Measurements from ENCODE around the gene RHBDF1. TPM values are rescaled to one million over a fixed set of nuclear protein-coding genes. Genes with fewer than 3 reads are reported as not detected.

Gene RHBDF1
- total RNA-seq, 4 donors from 2014 or later, result 92.7 to 157 (median 137) TPM

- H3K36me3 ChIP-seq, result peaks cover 0 to 25% (median 0%) of the 10 kb centered on the region in 3 donors
- peaks cover 0 to 80% (median 57%) of the 10 kb centered on the region in 4 donors for H3K4me1 ChIP-seq
- TF ChIP-seq CTCF (IDR thresholded peaks at IDR 0.05) (peak in 2 of 5 experiments; percentile 38 to 44), POLR2A (IDR thresholded peaks at IDR 0.05) (peak; percentile 75 to 81), EP300 (IDR thresholded peaks at IDR 0.05) (peak in 1 of 2 donors; percentile 79)
- peak within 1 kb of the TSS; percentile 69 to 87 (median 79) for H3K4me3 ChIP-seq
- peak within 1 kb of the TSS; percentile 91 to 99 (median 96) for H3K27ac ChIP-seq
- no peaks in the 10 kb centered on the region for H3K27me3 ChIP-seq
- 1 to 2% methylated on average over 9 to 43 of the region's 83 CpGs for WGBS, 2 donors
- no peaks in the 10 kb centered on the region for H3K9me3 ChIP-seq
- peak; percentile 80 for DNase-seq (ENCODE audit: low spot score in 2 of 2)
Observed at GRCh38 chr16:77807-78443, 5.5 kb upstream of the RHBDF1 start, which contains the start of gene MPG. TSS of gene MPG (plus strand) at chr16:78225. CDS start at chr16:78310, 85 bp downstream.

- Histone ChIP-seq H3K4me3 (peak overlapping the region; percentile 69 to 87 (median 79)), H3K36me3 (peaks cover 0 to 19% (median 0%) of the 10 kb centered on the region in 3 donors), H3K27ac (peak overlapping the region; percentile 91 to 99 (median 96)), H3K27me3 (no peaks in the 10 kb centered on the region), H3K4me1 (peaks cover 0 to 80% (median 61%) of the 10 kb centered on the region in 4 donors), H3K9me3 (no peaks in the 10 kb centered on the region)
- WGBS, 2 donors, result 4 to 13% methylated on average over 9 to 13 of the region's 31 CpGs
- no peak for DNase-seq (ENCODE audit: low spot score in 2 of 2)
- TF ChIP-seq CTCF (IDR thresholded peaks at IDR 0.05), result no peak
- TF ChIP-seq EP300 (IDR thresholded peaks at IDR 0.05), result no peak
- TF ChIP-seq POLR2A (IDR thresholded peaks at IDR 0.05), result no peak
Observed at GRCh38 chr16:77273-77806, 4.9 kb upstream of the RHBDF1 start.

GRCh38 chr16:76535-77272, 4.3 kb upstream of the RHBDF1 start:
- DNase-seq (ENCODE audit: low spot score in 2 of 2), result peak; percentile 72 to 73
- no peaks in the 10 kb centered on the region for H3K27me3 ChIP-seq
- H3K27ac ChIP-seq, result peak overlapping the region; percentile 91 to 99 (median 96)
- no peaks in the 10 kb centered on the region for H3K9me3 ChIP-seq
- TF ChIP-seq CTCF (IDR thresholded peaks at IDR 0.05) (no peak), EP300 (IDR thresholded peaks at IDR 0.05) (peak in 1 of 2 donors; percentile 6)
- peaks cover 0 to 17% (median 0%) of the 10 kb centered on the region in 3 donors for H3K36me3 ChIP-seq
- peak overlapping the region in 3 of 4 donors; percentile 73 to 87 (median 85) for H3K4me3 ChIP-seq
- WGBS, 2 donors, result 24 to 28% methylated on average over 7 to 12 of the region's 13 CpGs
- peaks cover 0 to 80% (median 61%) of the 10 kb centered on the region in 4 donors for H3K4me1 ChIP-seq

- Histone ChIP-seq H3K9me3 (no peaks in the 10 kb centered on the region), H3K4me3 (peak overlapping the region in 1 of 4 donors; percentile 87), H3K4me1 (peaks cover 0 to 83% (median 65%) of the 10 kb centered on the region in 4 donors), H3K36me3 (peaks cover 0 to 15% (median 0%) of the 10 kb centered on the region in 3 donors), H3K27me3 (no peaks in the 10 kb centered on the region), H3K27ac (peak overlapping the region; percentile 91 to 99 (median 96))
- WGBS, 2 donors, result 11 to 17% methylated on average over 9 to 11 of the region's 11 CpGs
- peak in 2 of 5 experiments; percentile 43 to 48 for TF ChIP-seq CTCF (IDR thresholded peaks at IDR 0.05)
- no peak for TF ChIP-seq EP300 (IDR thresholded peaks at IDR 0.05)
- TF ChIP-seq POLR2A (IDR thresholded peaks at IDR 0.05), result no peak
- DNase-seq (ENCODE audit: low spot score in 2 of 2), result peak; percentile 82 to 86
Observed at GRCh38 chr16:75580-76501, 3.4 kb upstream of the RHBDF1 start.
